CMK (cell line): ENCODE results near the gene TMPRSS6.

Source experiments
- DNase-seq: peaks from one replicate; pipeline ENCODE4 v3.0.0-alpha.2; 2010; ENCODE audit warnings: low read depth

Gene TMPRSS6

DNA sequence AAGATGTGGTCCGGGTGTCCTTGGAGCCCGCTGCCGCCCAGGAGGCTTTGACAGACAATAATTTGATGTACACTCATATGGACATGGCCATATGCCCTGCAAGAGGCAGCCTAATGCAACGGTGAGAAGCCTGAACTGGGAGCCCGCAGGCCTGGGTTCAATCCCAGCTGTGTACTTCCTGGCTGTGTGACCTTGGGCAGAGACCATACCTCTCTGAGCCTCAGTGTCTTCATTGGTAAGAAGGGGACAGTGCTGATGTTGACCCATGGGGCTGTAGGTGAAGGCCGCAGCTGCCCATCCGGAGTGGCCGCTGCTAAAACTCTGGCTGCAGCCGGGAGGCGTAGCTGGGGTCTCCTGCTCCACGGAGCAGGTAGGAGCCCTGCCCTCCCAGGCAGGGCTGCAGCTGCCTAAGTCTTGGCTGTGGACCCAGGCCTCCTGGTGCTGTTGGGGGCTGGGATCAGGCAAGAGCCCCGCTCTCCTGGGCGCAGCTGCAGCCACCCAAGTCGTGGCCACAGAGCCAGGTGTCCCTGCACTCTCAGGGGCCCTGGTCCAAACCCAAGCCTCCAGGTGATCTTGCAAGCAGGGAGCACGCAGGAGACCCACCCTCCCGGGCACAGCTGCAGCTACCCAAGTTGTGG, 31.3 kb upstream of the TMPRSS6 start:
- no peak for DNase-seq

DNA sequence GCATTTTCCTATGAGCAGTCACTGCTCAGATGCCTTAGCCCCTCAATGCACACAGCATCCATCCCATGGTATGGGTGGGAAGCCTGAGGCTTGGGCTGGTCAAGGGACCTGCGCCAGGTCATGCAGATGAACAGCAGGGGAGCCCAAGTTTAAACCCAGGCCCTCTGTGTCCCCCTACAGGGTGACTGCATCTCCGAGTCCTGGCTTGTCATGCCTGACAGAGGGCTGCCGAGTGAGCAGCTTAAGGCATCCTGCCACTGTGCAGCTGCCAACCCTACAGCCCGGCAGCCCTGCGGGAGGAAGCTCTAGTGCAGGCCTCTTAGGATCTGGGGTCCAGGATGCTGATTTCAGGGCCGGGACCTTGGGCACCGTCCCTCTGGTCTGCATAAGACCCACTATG, 30.2 kb upstream of the TMPRSS6 start:
- DNase-seq = no peak

DNA sequence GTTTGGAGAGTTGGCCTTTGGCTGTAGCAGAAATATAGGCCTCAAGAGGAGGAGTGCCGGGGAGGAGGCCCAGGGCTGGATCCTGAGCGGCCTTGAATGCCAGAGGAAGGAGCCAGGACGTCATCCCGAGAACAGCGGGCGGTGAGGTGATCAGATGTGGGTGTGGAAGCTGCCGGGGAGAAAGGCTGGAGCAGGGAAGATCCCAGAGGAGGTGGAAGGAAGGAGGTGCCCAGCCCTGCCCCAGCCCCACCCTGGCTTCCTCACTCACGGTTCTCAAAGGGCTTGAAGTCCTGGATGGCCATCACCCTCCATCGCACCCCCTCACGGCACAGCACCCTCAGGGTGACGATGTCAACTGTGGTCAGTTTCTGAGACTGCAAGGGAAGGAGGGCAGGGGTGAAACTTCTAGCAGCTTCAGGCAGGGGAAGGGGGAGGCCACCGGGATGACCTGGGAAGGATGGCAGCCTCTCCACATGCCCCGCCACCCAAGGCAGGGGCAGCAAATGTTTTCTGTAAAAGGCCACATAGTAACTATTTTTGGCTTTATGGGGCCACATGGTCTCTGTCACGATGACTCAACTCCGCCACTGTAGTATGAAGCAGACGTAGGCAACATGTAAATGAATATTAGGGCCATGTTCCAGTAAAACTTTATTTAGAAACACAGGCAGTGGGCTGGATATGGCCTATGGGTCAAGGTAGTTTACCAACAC, 29.5 kb upstream of the TMPRSS6 start:
- no peak for DNase-seq

DNA sequence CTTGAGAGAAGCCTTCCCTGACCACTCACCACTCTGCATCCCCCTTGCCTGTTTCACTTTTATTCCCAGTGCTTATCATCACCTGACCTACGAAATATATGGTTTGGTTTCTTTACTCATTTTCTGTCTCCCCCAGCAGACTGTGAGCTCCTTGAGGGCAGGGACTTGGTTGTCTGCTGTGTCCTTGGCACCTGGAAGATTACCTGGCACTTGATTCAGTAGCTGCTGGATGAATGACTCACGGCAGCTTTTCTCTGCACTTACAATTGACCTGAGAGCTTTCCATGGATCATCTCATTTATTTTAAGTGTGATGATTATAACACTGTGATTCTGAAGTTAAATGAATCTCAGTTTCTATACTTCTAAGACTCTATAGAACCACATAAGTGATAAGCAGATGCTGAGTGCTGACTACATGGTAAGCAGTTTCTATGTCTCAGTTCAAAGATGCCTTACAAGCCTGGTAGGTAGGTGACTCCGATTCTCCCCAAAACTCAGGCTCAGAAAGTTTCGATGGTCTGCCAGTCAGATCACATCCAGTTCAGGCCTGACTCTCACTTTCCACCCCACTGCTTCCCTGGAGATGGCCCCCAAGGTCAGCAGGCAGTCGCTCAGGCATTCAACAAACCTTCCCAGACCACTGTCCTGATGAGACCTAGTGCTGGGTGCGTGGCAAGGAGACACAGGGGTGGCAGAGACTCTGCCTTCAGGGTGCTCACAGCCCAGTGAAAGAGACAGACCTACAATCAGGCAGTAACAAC, 28.6 kb upstream of the TMPRSS6 start:
- no peak for DNase-seq

DNA sequence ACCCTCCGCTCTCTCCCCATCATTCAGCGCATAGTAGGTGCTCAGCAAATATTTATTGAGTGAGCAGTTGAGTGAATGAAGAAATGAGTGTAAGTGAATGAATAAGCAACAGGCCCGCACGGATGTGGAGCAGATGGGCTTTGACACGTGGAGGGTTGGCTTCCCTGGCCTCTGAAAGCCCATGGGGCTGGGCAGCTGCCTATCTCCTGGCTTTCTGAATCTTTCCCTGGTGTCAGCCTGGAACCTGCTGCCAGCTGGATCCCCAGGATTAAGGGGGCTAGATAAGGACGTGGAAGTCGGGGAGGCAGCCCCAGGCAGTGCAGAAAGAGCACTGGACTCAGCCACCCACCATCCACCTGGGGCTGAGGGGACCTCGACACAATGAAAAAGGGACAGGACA, 27.6 kb upstream of the TMPRSS6 start:
- DNase-seq = no peak

DNA sequence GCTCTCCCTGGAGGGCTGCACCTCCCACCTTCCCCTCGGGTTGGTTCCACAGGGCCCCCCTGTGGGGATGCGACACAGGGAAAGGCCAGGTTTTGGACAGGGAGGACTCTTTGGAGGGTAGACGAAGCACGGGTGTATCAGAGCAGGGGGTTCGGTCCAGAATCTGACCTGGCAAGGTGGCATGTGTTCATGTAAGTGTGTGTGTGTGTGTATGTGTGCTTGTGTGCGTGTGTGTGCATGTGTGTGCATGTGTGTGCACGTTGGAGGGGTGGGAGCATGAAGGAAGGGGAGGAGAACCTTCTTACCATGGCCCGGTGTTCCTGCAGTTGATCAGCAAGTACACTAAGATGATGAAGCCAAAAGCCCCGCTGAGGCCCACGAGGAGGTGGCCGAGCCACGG, 25.5 kb upstream of the TMPRSS6 start:
- DNase-seq = no peak

DNA sequence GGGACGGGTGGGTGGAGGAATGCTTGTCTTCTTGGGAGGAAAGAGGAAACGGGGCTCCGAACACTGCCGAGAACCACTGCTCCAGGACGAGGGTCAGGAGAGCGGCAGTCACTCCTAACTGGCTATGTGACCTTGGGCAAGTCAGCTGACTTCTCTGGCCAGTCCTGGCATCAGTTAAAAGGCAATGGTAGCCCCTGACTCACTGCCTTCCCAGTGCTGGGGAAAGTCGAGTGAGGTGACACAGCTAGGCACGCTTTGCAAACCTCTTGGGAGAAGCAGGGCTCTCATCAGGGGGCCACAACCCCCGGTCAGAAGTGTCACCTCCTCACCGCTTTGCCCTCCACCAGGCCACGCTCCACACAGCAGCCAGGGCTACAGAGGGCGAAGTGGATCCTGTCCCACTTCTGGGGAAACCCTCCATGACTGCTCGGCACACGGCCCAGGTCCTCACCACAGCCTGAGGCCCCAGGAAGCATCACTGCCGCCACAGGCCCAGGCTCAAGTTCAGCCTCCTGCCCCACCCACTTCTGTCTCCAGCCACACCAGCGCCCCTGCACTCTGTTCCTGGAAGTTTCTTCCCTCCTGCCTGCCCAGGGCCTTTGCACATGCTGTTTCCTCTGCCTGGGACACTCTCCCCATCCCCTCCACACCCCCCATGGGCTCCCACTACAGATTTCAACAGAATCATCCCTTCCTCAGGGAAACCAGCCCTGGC, 23.9 kb upstream of the TMPRSS6 start:
- peak; percentile 30 for DNase-seq

DNA sequence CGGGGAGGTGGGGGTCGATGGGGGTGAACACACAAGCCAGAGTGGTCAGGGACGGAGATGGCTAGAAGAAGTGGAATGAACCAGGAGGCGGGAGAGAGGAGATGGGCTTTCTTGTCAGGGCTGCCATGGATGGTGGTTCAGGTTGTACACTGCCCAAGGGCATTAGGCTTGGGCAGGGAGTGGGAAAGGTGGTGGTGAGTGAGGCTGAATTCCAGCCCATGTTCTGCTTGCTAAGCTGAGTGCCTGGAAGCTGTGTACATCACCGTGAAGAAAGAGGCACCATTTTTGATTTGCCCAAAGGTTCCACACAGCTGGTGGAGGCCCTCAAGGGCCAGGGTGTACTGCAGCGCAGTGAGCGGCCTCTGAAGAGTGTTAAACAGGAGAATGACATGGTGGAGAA, 23.3 kb upstream of the TMPRSS6 start:
- no peak for DNase-seq

DNA sequence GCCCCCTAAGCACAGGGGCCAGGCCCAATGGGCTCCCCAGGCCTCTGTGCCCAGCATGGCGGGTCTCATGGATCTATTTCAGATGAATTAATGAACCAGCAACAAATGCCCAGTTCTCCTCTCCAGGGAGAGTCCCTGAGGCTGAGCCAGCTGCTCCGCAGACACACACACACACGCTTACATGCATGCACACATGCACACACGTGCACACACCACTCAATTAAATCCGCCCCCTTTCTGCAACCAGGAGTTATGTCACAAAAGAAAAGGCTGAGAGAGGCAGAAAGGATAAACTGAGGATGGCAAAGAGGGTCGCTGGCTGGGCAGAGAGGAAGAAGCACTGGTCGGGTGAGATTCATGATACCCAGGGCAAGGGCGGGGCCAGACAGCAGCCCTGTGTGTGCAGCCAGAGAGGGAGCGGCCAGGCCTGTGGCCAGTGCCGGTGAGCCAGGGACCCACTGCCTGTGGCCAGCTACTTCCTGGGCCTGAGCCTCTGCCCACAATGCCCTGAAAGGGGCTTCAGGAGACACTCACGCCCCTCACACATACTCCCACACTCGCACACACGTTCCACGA, 20.4 kb upstream of the TMPRSS6 start:
- DNase-seq = no peak

DNA sequence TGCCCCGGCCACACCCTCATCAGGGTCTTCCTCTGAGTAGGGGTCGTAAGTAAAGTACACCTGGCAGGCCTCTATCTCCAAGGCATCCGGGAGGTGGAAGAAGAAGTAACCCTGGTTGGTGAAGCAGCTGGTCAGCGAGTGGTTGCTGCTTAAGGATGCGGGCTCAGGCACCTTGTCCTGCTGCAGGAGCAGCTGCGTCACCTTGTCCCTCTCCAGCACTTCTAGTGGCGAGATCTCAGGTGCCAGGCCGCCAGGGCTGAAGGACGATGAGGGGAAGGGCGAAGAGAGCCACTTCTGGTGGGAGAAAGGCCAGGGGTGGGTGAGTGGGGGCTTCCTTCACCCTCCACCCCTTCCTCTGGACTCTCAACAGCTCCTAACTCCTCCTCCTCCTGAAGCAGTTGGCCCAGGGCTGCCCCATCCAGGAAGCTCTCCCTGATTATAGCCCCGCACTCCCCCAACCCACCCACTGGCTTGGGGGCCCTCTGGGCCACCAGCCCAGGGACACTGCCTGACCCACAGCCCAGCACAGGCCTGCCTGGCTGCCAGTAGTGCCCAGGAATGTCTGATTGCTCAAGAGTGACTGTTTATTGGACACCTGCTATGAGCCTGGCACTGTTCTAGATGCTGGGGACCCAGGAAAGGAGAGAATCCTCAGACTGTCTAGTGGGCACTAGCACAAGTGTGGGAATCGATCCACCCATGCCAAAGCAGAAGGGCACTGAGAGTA, 19.2 kb upstream of the TMPRSS6 start:
- DNase-seq = no peak

DNA sequence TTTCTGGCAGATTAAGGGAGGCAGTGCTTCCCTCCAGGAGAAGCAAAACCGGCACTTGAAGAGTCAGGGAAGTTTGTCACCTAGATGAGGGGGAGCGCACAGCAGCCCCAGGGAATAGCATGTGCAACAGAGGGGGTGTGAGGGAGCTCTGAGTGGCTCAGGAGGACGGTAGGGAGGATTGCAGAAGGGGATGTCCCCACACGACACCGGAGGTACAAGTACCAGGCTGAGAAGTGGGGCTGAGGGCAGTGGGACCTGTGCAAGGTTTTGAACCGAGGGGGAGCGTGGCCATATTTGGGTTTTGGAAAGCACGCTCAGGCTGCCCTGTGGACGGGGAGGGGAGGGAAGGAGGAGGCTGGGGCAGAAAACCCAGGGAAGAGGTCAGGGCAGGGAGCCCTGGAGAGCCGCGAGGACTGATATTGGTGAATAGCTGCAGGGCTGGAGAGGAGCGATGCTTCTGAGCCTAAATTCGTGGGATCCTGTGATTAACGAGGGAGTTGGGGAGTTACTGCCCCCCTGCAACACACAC, 17.9 kb upstream of the TMPRSS6 start:
- no peak for DNase-seq

DNA sequence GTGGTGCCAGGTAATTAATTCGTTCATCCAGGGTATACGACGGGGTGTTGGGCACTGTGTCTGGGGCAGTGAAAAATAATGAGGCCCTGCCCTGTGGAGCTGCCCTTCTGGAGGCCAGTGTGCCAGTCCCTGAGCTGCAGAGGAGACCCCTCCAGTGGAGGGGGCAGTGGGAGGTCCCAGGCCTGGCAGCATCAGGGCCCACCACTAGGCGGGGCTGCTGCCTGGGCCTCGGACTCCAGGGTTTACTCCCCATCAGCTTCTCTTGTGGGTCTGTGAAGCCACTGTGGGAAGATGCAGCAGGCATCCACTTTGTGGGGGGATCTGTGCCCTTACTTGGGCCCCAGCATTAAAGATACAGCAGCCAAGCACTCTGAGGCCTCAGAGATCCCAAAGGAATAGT, 17.4 kb upstream of the TMPRSS6 start:
- DNase-seq = no peak

DNA sequence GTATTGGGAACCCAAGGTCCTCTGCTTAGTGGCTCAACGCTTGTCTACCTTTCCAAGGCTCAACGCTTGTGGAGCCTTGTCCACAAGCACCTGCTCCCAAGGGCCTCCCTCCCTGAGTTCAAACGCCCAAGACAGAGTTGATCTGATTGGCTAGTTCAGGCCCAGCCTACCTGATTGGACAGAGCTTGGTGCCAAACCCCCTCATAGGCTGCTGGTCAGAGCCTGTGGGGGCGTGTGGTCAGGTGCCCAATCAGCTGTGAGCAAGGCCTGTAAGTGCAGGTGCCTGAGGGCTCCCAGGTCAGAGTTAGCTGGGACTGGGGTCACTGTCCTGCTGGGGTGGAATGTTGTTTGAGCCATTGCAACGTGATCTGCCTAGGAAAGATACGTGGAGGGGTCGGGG, 16.9 kb upstream of the TMPRSS6 start:
- no peak for DNase-seq

DNA sequence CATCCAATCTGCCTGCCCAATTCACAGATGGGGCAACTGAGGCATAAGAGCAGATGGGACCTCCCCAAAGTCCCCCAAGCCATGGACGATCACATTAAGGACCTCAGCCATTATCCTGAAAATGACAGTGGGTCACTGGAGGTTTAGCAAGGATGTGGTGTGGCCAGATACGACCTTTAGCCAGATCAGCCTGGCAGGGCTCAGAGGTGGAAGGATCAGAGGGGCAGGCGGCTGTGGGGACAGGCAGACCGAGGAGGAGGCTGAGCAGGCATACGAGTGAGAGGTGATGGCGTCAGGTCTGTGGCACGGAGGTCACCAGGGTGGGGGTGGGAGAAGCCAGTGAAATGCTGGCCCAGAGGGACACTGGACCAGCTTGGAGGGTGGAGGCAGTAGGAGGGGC, 14.1 kb upstream of the TMPRSS6 start:
- DNase-seq = no peak

DNA sequence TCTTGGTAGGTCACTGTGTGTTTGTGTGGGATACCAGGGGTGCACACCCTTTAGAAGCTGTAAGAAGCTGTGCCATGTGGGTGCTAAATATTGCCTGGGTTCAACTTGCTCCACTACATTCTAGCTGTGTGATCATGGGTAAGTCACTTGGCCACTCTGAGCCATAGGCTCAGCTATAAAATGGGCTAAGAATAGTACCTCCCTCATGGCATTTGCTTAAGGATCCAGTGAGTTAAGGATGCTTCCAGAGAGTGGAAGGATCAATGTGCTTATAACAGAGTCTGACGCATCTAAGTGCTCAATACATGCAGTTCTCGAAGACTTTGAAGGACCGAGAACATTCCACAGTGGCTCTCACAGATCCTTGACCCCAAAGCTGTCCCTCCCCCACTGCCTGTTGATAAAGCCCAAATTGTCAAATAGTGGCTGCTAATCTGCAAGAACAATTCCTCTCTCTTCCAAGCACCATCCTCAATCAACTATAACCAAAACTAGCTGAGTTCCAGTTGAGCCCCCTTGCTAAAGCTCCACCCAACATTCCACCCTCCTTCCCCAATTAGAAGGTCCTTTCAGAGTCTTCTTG, 13.2 kb upstream of the TMPRSS6 start:
- no peak for DNase-seq

DNA sequence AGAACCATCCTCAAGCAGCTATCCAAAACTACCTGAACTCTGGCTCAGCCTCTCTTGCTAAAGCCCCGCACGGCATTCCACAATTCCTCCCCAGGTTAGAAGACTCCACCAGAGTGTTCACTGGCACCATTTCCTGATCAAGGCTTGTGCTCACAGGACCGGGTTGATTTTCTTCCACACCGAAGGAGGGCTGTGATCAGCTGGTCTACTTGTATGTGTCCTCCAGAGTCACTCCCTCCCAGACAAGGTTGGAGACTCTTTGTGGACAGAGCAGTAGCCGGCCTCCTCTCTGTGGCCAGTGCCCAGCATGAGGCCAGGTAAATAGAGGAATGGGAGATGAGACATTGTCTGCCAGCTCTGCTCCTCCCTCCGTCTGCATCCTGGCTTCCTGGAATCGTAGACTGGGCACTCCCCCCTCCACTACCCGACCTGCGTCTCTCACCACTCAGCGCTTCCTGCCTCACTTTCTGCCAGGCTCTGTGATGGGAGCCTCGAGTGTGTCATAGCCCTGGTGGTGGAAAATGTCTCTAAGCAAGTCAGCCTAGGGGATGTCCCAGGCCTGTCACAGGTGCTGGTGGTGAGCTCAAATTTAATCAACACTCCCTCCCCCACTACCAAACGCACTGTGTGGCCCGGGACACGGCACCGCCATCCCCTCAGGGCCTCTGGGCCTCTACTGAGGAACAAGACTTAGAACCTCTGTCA, 12.5 kb upstream of the TMPRSS6 start:
- no peak for DNase-seq

DNA sequence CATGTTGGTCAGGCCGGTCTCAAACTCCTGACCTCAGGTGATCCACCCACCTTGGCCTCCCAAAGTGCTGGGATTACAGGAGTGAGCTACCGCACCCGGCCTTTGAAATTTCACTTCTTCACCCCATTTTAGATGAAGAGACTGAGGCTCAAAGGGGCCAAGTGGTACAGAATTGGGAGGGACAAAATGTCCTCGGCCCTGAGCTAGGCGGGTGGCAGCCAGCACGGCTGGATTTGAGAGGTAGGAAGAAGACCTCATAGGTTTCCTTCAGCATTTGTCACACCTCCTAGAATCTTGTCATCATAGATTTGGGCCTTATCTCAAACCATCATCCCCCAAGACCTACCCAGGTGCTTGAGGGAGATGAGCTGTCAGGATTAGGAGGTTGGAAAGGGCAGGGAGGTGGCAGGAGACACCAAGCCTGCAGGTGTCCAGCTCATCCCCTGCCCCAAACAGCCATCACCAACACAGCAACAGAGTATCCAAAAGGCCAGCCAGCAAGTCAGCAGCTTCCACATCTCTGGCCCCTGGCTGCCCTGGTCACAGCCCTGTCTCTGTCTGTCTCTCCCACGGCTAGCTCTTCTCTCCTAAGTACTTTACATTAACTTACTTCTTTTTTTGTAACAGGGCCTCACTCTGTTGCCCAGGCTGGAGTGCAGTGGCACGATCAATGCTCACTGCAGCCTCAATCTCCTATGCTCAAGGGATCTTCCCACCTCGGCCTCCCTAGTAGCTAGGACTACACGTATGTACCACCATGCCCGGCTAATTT, 11.2 kb upstream of the TMPRSS6 start:
- DNase-seq = no peak

DNA sequence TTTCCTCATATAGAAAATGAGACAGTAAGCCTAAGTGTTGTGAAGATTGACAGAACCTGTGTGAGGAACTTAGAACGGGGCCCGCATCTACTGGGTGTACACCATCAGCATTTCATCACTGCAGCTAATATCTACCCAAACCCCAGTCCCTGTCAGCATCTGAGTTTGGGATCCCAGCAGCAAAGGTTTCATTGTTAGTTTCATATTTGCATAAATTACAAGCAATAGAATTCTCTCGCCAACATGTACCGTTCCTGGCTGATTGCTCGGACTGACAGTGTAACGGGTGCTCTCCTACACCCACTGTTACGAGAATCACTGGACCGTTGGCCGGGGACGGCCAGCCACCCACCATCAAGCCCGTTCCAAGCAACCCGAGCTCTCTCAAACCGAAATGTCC, 10.4 kb upstream of the TMPRSS6 start:
- DNase-seq = no peak

DNA sequence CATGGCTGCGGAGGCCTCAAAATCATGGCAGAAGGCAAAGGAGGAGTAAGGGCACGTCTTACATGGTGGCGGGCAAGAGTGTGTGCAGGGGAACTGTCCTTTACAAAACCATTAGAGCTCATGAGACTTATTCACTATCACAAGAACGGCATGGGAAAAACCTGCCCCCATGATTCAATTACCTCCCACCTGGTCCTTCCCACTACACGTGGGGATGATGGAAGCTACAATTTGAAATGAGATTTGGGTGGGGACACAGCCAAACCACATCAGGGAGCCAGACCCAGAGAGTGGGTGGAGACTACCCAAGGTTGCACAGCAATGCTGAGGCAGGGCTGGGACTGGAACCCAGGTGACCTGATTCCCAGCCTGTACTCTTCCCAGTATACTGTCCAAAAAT, 8.6 kb upstream of the TMPRSS6 start:
- DNase-seq = no peak

DNA sequence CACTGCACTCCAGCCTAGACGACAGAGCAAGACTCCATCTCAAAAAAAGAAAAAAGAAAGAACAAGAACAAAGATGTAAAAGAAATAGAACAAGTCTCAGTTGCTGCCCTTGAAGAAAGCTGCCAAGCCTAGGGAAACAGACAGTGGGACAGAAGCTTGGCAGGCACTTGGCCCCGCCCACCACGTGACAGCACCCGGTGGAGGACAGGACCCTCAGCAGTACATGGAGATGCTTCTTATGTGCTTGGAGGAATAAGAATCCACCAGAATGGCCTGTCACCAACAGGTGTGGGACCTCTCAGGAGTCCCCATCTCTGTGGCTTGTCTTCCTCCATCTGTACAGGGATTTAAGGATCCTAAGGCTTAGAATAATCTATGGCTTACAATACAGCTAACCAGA, 7.6 kb upstream of the TMPRSS6 start:
- DNase-seq = no peak
